H9 (cell line): ENCODE results near the gene SLC9A9. TPM values are rescaled to one million over a fixed set of nuclear protein-coding genes. Genes with fewer than 3 reads are reported as not detected.

Source experiments
- DNase-seq: peaks from one replicate; pipeline ENCODE4 v3.0.0-alpha.2; 2017
- H2AFZ ChIP-seq: one replicate; pipeline ENCODE4 v1.6.1; 2013; ENCODE audit warnings: mild to moderate bottlenecking, low read length, control low read depth, moderate library complexity
- H2AK5ac ChIP-seq: 2 replicates; pipeline ENCODE4 v1.6.1; 2013; ENCODE audit warnings: low read length, control low read depth, mixed read lengths; ENCODE audit not compliant: insufficient read length
- H2BK120ac ChIP-seq: one replicate; pipeline ENCODE4 v1.6.1; 2013; ENCODE audit warnings: low read depth, mild to moderate bottlenecking, low read length, control low read depth, inconsistent platforms; ENCODE audit not compliant: poor library complexity, severe bottlenecking
- H2BK12ac ChIP-seq: 2 replicates; pipeline ENCODE4 v1.6.1; 2013; ENCODE audit warnings: low read length, control low read depth, mixed read lengths, low read depth; ENCODE audit not compliant: insufficient read length
- H2BK15ac ChIP-seq: 2 replicates; pipeline ENCODE4 v1.6.1; 2013; ENCODE audit warnings: low read depth, low read length, control low read depth
- H2BK20ac ChIP-seq: one replicate; pipeline ENCODE4 v1.6.1; 2013; ENCODE audit warnings: low read depth, mild to moderate bottlenecking, low read length, control low read depth, inconsistent platforms; ENCODE audit not compliant: poor library complexity, severe bottlenecking
- H2BK5ac ChIP-seq: 2 replicates; pipeline ENCODE4 v1.6.1; 2013; ENCODE audit warnings: low read length, control low read depth, mixed read lengths; ENCODE audit not compliant: insufficient read length
- H3K14ac ChIP-seq: 2 replicates; pipeline ENCODE4 v1.6.1; 2013; ENCODE audit warnings: low read length, control low read depth; ENCODE audit not compliant: insufficient read depth
- H3K18ac ChIP-seq: 2 replicates; pipeline ENCODE4 v1.6.1; 2013; ENCODE audit warnings: low read depth, mild to moderate bottlenecking, mixed read lengths, low read length, control low read depth; ENCODE audit not compliant: insufficient read length
- H3K23ac ChIP-seq: 2 replicates; pipeline ENCODE4 v1.6.1; 2013; ENCODE audit warnings: low read length, control low read depth, mixed read lengths, low read depth; ENCODE audit not compliant: insufficient read length
- H3K23me2 ChIP-seq: 2 replicates; pipeline ENCODE4 v1.6.1; 2013; ENCODE audit warnings: low read depth, mild to moderate bottlenecking, mixed read lengths, low read length, control low read depth; ENCODE audit not compliant: insufficient read length, poor library complexity, severe bottlenecking
- H3K27ac ChIP-seq: 2 replicates; pipeline ENCODE4 v1.5.1; 2013; ENCODE audit warnings: low read length, control low read depth, mixed read lengths, low read depth; ENCODE audit not compliant: insufficient read length
- H3K27me3 ChIP-seq: 2 replicates; pipeline ENCODE4 v1.6.1; 2013; ENCODE audit warnings: low read length, control low read depth, inconsistent platforms; ENCODE audit not compliant: insufficient read depth
- H3K4ac ChIP-seq: 2 replicates; pipeline ENCODE4 v1.6.1; 2013; ENCODE audit warnings: low read depth, mild to moderate bottlenecking, control low read depth, inconsistent platforms, low read length, moderate library complexity
- H3K4me1 ChIP-seq: 2 replicates; pipeline ENCODE4 v1.6.1; 2013; ENCODE audit warnings: low read length, control low read depth, inconsistent platforms; ENCODE audit not compliant: insufficient read depth
- H3K4me2 ChIP-seq: 2 replicates; pipeline ENCODE4 v1.6.1; 2013; ENCODE audit warnings: low read length, control low read depth, mixed read lengths; ENCODE audit not compliant: insufficient read length, insufficient read depth
- H3K56ac ChIP-seq: 2 replicates; pipeline ENCODE4 v1.6.1; 2013; ENCODE audit warnings: low read depth, mild to moderate bottlenecking, mixed read lengths, low read length, control low read depth; ENCODE audit not compliant: insufficient read length
- H3K79me1 ChIP-seq: 2 replicates; pipeline ENCODE4 v1.6.1; 2013; ENCODE audit warnings: low read depth, mild to moderate bottlenecking, moderate library complexity, low read length, control low read depth, inconsistent platforms; ENCODE audit not compliant: insufficient read depth, poor library complexity, severe bottlenecking
- H3K79me2 ChIP-seq: 2 replicates; pipeline ENCODE4 v1.6.1; 2013; ENCODE audit warnings: low read length, control low read depth, inconsistent platforms; ENCODE audit not compliant: insufficient read depth
- H3K9ac ChIP-seq: 2 replicates; pipeline ENCODE4 v1.6.1; 2013; ENCODE audit warnings: low read length, control low read depth, mixed read lengths; ENCODE audit not compliant: insufficient read length; ENCODE audit errors: extremely low read depth
- H3K9me3 ChIP-seq: one replicate; pipeline ENCODE4 v1.6.1; 2013; ENCODE audit warnings: low read depth, low read length, inconsistent platforms; ENCODE audit not compliant: control insufficient read depth
- H3T11ph ChIP-seq: one replicate; pipeline ENCODE4 v1.6.1; 2013; ENCODE audit warnings: mild to moderate bottlenecking, low read length, control low read depth, inconsistent platforms
- H4K20me1 ChIP-seq: one replicate; pipeline ENCODE4 v1.6.1; 2013; ENCODE audit not compliant: control insufficient read depth, insufficient read length, insufficient read depth
- H4K5ac ChIP-seq: 2 replicates; pipeline ENCODE4 v1.6.1; 2013; ENCODE audit warnings: low read depth, mild to moderate bottlenecking, mixed read lengths, low read length, control low read depth; ENCODE audit not compliant: insufficient read length
- H4K8ac ChIP-seq: replicated peaks from 2 replicates; pipeline ENCODE4 v1.6.1; 2013; ENCODE audit warnings: low read length, control low read depth, mixed read lengths, low read depth; ENCODE audit not compliant: insufficient read length
- H4K91ac ChIP-seq: 2 replicates; pipeline ENCODE4 v1.6.1; 2013; ENCODE audit warnings: low read depth, mild to moderate bottlenecking, moderate library complexity, mixed read lengths, low read length, control low read depth; ENCODE audit not compliant: insufficient read length
- H3K27ac Mint-ChIP-seq, 3 experiments: 2 replicates in 2 of 3; 3 replicates in 1 of 3; pipeline ENCODE4 v1.8.0; 2020 to 2021; ENCODE audit warnings: mixed read lengths in 3 of 3, mild to moderate bottlenecking in 1 of 3, moderate library complexity in 1 of 3
- H3K27me3 Mint-ChIP-seq: 2 replicates; pipeline ENCODE4 v1.8.0; 2021; ENCODE audit warnings: low read depth, mild to moderate bottlenecking, moderate library complexity, mixed read lengths
- H3K36me3 Mint-ChIP-seq, 3 experiments: 2 replicates in 2 of 3; 3 replicates in 1 of 3; pipeline ENCODE4 v1.8.0; 2020 to 2021; ENCODE audit warnings: low read depth in 3 of 3, mixed read lengths in 3 of 3; ENCODE audit not compliant: insufficient read depth in 1 of 3
- H3K4me1 Mint-ChIP-seq, 2 experiments: 2 replicates each; pipeline ENCODE4 v1.8.0; 2020; ENCODE audit warnings: mixed read lengths in 2 of 2
- H3K4me3 Mint-ChIP-seq, 2 experiments: 2 replicates in 1 of 2; 3 replicates in 1 of 2; pipeline ENCODE4 v1.8.0; 2020 to 2021; ENCODE audit warnings: mild to moderate bottlenecking in 2 of 2, mixed read lengths in 2 of 2, moderate library complexity in 1 of 2
- H3K9me3 Mint-ChIP-seq, 2 experiments: 2 replicates in 1 of 2; 3 replicates in 1 of 2; pipeline ENCODE4 v1.8.0; 2020; ENCODE audit warnings: mild to moderate bottlenecking in 2 of 2, mixed read lengths in 2 of 2, moderate library complexity in 1 of 2
- CTCF ChIP-seq: fragments of 200-600 bp; sonication (generic); conservative IDR thresholded peaks from 3 replicates; pipeline ENCODE4 v1.8.0; 2021; ENCODE audit warnings: antibody characterized with exemption, mild to moderate bottlenecking
- WGBS: extraction: QIAGEN DNeasy Blood & Tissue Kit; methylation state at CpG from one replicate; pipeline ENCODE4 v1.1.7; 2013; ENCODE audit warnings: missing lambda C conversion rate, low lambda C conversion rate, mixed read lengths; ENCODE audit not compliant: insufficient read length; ENCODE audit errors: extremely low coverage; 5-methylcytosine and 5-hydroxymethylcytosine counted together
- total RNA-seq: library from RNA; stranded (reverse); gene quantifications from 2 replicates; pipeline ENCODE4 v1.2.1, GENCODE V29; 2021

SLC9A9 gene
- total RNA-seq, 1 experiment from 2014 or later: 0.35 TPM

- H3K27me3 ChIP-seq: no peaks in the 10 kb centered on the region
- H3K9me3 ChIP-seq: no peaks in the 10 kb centered on the region
- no peak overlapping the region for H4K8ac ChIP-seq
- H3K27ac ChIP-seq: no peak overlapping the region
- H2BK5ac ChIP-seq: no peak overlapping the region
- Mint-ChIP-seq H3K9me3 (no peaks in the 10 kb centered on the region), H3K4me1 (peaks cover 27 to 32% of the 10 kb centered on the region in 2 experiments), H3K4me3 (no peak overlapping the region), H3K27me3 (no peaks in the 10 kb centered on the region), H3K27ac (no peak overlapping the region), H3K36me3 (no peaks in the 10 kb centered on the region)
- no peak overlapping the region for H3K9ac ChIP-seq
- TF ChIP-seq CTCF: no peak
- no peaks in the 10 kb centered on the region for H3K79me1 ChIP-seq
- no peak overlapping the region for H3K14ac ChIP-seq
- H3K4ac ChIP-seq: no peak overlapping the region
- H3K56ac ChIP-seq: no peak overlapping the region
- H3K18ac ChIP-seq: no peak overlapping the region
- no peak overlapping the region for H3K23ac ChIP-seq
- no peak overlapping the region for H4K5ac ChIP-seq
- H3T11ph ChIP-seq: no peak overlapping the region
- H4K91ac ChIP-seq: no peak overlapping the region
- H2BK120ac ChIP-seq: no peak overlapping the region
- no peak overlapping the region for H2BK15ac ChIP-seq
- no peak overlapping the region for H2AK5ac ChIP-seq
- no peak overlapping the region for H2AFZ ChIP-seq
- H2BK12ac ChIP-seq: no peak overlapping the region
- no peaks in the 10 kb centered on the region for H3K79me2 ChIP-seq
- H3K23me2 ChIP-seq: no peaks in the 10 kb centered on the region
- no peak overlapping the region for H2BK20ac ChIP-seq
- H3K4me1 ChIP-seq: no peaks in the 10 kb centered on the region; the same call in 1 of the 2 replicates
- DNase-seq: no peak
- H3K4me2 ChIP-seq: no peak overlapping the region
- no CpG with 5 or more reads among the region's 7 CpGs for WGBS
- no peaks in the 10 kb centered on the region for H4K20me1 ChIP-seq
Measured at GRCh38 chr3:143472731-143473523, 375.3 kb downstream of the SLC9A9 start.
